ENCODE measurements around the gene WNT3A.

The WNT3A gene

DNA sequence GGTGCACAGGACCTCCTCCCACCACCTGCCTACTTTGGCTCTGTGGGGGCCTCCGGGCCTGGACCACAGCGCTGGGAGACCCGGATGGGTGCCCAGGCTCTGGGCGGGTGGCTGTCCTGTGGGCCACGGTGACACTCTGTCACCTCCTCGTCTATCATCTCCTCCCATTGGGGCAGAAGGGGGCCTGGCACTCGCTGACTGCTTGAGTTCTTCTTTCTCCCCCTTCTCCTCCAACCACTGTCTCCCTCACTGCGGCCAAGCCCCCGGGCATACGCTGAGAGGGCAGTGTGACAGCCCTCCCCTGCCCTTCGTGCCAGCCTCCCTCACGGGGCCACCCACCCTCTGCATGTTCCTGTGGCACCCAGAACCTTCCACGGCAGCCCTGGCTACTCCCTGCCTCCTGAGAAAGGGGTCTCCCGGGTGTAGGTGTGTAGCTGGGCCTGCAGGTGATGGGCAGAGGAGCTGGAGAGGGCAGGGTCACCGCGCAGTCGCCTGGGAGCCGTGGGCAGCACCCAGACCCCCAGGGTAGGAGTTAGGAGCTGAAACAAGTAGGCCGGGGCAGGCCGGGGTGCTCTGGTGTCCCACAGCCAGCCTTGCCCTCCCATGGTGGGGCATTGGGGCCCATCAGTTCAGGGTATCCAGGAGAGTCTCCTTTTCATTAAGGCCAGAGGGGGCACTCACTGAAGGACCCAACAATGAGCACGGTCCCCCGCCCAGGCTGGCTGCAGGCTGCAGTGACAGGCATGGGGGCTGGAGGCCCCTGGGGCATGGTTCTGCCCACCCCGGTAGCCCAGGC is 66.5 kb downstream of the WNT3A start:
- no peak for TF ChIP-seq ZFX (IDR thresholded peaks at IDR 0.05)
- TF ChIP-seq, protein P1, sequence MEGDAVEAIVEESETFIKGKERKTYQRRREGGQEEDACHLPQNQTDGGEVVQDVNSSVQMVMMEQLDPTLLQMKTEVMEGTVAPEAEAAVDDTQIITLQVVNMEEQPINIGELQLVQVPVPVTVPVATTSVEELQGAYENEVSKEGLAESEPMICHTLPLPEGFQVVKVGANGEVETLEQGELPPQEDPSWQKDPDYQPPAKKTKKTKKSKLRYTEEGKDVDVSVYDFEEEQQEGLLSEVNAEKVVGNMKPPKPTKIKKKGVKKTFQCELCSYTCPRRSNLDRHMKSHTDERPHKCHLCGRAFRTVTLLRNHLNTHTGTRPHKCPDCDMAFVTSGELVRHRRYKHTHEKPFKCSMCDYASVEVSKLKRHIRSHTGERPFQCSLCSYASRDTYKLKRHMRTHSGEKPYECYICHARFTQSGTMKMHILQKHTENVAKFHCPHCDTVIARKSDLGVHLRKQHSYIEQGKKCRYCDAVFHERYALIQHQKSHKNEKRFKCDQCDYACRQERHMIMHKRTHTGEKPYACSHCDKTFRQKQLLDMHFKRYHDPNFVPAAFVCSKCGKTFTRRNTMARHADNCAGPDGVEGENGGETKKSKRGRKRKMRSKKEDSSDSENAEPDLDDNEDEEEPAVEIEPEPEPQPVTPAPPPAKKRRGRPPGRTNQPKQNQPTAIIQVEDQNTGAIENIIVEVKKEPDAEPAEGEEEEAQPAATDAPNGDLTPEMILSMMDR (conservative IDR thresholded peaks at IDR 0.05), result no peak
- no peak overlapping the region for H3K27ac ChIP-seq

GRCh38 chr1:228073857-228074545 is 67.2 kb downstream of the WNT3A start:
- TF ChIP-seq, protein P1 (conservative IDR thresholded peaks at IDR 0.05), result no peak; the same call in 1 of the 2 replicates
- TF ChIP-seq ZFX (IDR thresholded peaks at IDR 0.05), result no peak
- no peak overlapping the region for H3K27ac ChIP-seq

- no peak overlapping the region for H3K27ac ChIP-seq
- TF ChIP-seq ZFX (IDR thresholded peaks at IDR 0.05), result no peak
- TF ChIP-seq, protein P1 (conservative IDR thresholded peaks at IDR 0.05), result no peak
These were observed 68.3 kb downstream of the WNT3A start for GRCh38 chr1:228074954-228075730.

DNA sequence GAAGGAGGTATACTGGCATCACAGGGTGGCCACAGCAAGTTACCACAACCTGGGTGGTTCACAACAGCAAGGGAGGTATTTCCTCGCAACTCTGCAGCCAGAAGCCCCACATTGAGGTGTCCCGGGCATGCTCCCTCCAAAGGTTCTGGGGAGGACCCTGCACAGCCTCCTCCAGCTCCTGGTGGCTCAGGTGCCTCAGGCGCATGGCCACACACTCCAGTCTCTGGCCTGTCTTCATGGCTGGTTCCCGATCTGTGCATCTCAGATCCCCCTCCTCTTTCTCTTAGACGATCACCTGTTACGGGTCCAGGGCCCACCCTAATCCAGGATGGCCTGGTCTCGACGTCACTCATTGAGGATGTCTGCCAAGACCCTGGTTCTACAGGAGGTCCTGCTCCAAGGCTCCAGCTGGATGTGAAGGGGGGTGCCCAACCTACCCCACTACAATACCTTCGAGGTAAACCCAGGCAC is 69.0 kb downstream of the WNT3A start:
- no peak overlapping the region for H3K27ac ChIP-seq
- TF ChIP-seq, protein P1 (conservative IDR thresholded peaks at IDR 0.05), result no peak
- TF ChIP-seq ZFX (IDR thresholded peaks at IDR 0.05), result no peak

GRCh38 chr1:228076796-228077430 is 70.1 kb downstream of the WNT3A start:
- no peak for TF ChIP-seq ZFX (IDR thresholded peaks at IDR 0.05)
- TF ChIP-seq, protein P1 (conservative IDR thresholded peaks at IDR 0.05), result no peak
- no peak overlapping the region for H3K27ac ChIP-seq

DNA sequence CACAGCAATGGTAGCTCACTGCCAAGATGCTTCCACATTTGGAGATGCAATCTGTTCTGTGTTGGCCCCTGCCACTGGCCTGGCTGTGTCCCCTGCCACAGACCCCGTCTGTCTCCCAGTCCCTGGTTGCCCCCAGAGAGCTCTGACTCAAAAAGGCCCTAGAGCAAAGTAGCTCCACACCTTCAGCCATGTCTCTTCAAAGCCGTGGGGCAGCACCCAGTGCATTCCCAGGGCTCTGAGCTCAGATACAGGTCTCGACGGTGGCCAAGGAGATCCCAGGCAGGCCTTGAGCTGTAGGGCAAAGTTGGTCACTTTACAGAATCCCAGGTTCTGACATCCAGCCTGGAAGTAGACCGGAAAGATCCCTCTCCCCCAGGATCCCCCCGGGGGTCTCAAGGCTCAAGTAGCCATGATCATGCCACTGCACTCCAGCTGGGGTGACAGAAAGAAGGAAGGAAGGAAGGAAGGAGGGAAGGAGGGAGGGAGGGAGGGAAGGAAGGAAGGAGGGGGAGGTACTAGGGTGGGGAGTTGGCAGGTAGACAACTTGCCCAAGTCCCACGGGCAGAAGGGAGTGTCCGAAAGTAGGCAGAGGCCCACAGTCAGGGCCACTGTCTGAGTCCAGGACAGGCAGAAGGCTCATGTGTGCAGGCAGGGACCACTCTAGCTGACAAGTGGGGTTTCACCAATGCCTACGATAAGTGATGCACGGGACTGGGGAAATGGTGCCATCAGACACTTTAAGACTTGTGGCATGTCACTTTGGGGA is 71.0 kb downstream of the WNT3A start:
- TF ChIP-seq, protein P1 (conservative IDR thresholded peaks at IDR 0.05), result no peak
- TF ChIP-seq ZFX (IDR thresholded peaks at IDR 0.05), result no peak

More for the DNA sequence above, 71.0 kb downstream of the WNT3A start:
- no peak overlapping the region for H3K27ac ChIP-seq

All from C4-2B (cell line).